ENCODE results near the gene GLS2.
"Not testable (repeated sequence)": the region's sequence is repeated elsewhere in the genome, so short reads cannot be mapped to it uniquely, and the experiment has no call there.

DNA sequence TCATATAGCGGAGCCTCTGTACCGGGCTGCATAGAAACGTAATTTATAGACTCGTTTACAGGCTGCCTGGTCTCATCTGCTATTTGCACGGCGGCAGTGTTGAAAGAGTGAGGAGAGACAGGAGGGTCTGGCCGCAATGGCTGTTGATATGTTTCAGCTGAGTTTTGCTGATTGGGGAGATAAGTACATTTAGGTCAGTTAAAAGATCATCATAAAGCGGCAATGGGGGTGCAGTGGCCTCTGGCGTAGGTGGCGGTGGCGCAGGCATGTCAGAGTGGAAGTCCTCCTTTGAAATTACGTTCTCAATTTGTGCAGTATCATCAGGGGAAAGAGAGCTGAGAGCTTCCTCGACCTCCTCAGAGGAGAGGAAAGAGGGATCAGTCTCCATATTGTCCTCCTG is 11.9 kb upstream of the GLS2 start:
- TF ChIP-seq, protein P1, sequence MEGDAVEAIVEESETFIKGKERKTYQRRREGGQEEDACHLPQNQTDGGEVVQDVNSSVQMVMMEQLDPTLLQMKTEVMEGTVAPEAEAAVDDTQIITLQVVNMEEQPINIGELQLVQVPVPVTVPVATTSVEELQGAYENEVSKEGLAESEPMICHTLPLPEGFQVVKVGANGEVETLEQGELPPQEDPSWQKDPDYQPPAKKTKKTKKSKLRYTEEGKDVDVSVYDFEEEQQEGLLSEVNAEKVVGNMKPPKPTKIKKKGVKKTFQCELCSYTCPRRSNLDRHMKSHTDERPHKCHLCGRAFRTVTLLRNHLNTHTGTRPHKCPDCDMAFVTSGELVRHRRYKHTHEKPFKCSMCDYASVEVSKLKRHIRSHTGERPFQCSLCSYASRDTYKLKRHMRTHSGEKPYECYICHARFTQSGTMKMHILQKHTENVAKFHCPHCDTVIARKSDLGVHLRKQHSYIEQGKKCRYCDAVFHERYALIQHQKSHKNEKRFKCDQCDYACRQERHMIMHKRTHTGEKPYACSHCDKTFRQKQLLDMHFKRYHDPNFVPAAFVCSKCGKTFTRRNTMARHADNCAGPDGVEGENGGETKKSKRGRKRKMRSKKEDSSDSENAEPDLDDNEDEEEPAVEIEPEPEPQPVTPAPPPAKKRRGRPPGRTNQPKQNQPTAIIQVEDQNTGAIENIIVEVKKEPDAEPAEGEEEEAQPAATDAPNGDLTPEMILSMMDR (IDR thresholded peaks at IDR 0.05): not testable (repeated sequence)
- TF ChIP-seq POLR2A, EP300 (IDR thresholded peaks at IDR 0.05): not testable (repeated sequence)

Data from ovary (tissue), 3 donors.